CD1c-positive myeloid dendritic cell (primary cell): ENCODE measurements around the gene RAC2.

Experiments
- DNase-seq: peaks from one replicate; pipeline ENCODE4 v3.0.0-alpha.2; 2016; ENCODE audit errors: extremely low spot score

Gene RAC2

GRCh38 chr22:37187891-37188761 lies 55.9 kb downstream of the RAC2 start, which contains the start of gene C1QTNF6:
Gene C1QTNF6, minus strand, starts transcription at chr22:37188247. Its CDS starts 34 bp downstream, at chr22:37188213.
- DNase-seq: no peak

- no peak for DNase-seq
These were observed 56.5 kb downstream of the RAC2 start for GRCh38 chr22:37187552-37187890.

GRCh38 chr22:37186997-37187522 lies 57.0 kb downstream of the RAC2 start:
- no peak for DNase-seq

- peak; percentile 58 for DNase-seq
These were observed 57.7 kb downstream of the RAC2 start for GRCh38 chr22:37186228-37186996.

- DNase-seq: no peak
These were observed 58.3 kb downstream of the RAC2 start for GRCh38 chr22:37185646-37186227.

- no peak for DNase-seq
These were observed 59.1 kb downstream of the RAC2 start for GRCh38 chr22:37184816-37185541.

GRCh38 chr22:37184380-37184755 lies 59.7 kb downstream of the RAC2 start:
- no peak for DNase-seq

- DNase-seq: no peak
These were observed 60.4 kb downstream of the RAC2 start for GRCh38 chr22:37183432-37184379.

GRCh38 chr22:37182949-37183245 lies 61.2 kb downstream of the RAC2 start:
- DNase-seq: no peak

GRCh38 chr22:37182101-37182948 lies 61.7 kb downstream of the RAC2 start:
- no peak for DNase-seq

- no peak for DNase-seq
These were observed 62.4 kb downstream of the RAC2 start for GRCh38 chr22:37181681-37182080.

- DNase-seq: no peak
These were observed 63.4 kb downstream of the RAC2 start for GRCh38 chr22:37180531-37181231.

- DNase-seq: no peak
These were observed 64.2 kb downstream of the RAC2 start for GRCh38 chr22:37179622-37180420.

GRCh38 chr22:37179126-37179470 lies 65.0 kb downstream of the RAC2 start:
- no peak for DNase-seq

- DNase-seq: peak; percentile 38
These were observed 65.5 kb downstream of the RAC2 start for GRCh38 chr22:37178350-37179125.

- no peak for DNase-seq
These were observed 66.3 kb downstream of the RAC2 start for GRCh38 chr22:37177755-37178154.

- no peak for DNase-seq
These were observed 66.8 kb downstream of the RAC2 start for GRCh38 chr22:37177221-37177620.
